GM18873 (cell line): ENCODE measurements around the gene RDH13.
"Not testable (repeated sequence)": the region's sequence is repeated elsewhere in the genome, so short reads cannot be mapped to it uniquely, and the experiment has no call there.

Experiments used
- ATAC-seq: cut with Tn5 transposase; IDR thresholded peaks from one replicate; pipeline ENCODE4 v1.9.1; 2021; ENCODE audit warnings: mild to moderate bottlenecking, moderate library complexity, moderate number of reproducible peaks; ENCODE audit not compliant: unreplicated experiment, low FRiP score

Gene RDH13

DNA sequence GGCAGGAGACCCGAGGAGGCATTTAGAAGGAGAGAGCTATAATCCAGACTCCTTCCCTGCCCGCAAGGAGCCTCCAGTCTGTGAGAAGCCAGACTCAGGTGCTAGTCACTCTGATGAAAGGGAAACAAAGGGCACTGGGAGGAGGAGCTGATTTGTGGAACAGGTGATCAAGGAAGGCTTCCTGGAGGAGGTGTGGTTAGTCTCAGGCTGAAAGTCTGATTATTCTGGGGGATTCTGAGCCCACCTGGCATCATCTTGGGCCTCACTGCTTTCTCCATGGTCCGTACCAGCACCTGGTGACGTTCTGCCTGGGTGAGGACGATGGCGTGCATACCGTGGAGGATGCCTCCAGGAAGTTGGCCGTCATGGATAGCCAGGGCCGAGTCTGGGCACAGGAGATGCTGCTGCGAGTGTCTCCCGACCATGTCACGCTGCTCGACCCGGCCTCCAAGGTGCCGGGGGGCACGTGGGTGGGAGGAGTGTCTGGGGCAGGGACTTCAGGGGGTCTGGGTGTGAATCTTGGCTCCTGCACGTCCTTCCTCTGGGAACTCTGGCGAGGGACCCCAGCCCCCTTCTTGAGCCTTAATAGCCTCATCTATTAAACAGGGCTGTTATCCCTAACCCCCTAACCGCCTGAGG is 16.6 kb upstream of the RDH13 start:
- ATAC-seq = no peak

DNA sequence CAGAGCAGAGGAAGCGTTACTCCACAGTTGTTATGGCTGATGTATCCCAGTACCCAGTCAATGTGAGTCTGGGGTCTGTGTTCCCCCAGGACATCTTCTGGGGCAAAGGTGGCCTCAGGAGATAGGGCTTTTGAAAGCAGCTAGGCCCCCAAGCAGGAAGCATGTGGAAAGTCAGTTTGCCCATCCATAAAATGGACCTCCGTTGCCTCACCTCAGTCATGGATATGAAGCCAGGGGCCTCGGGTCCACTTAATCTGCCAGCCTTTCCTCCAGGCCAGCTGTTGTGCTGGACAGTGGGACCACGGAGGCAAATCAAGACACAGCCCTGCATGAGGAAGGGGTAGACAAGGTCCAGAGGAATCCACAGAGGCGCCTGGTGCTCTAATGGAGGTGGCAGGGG is 16.0 kb upstream of the RDH13 start:
- no peak for ATAC-seq

DNA sequence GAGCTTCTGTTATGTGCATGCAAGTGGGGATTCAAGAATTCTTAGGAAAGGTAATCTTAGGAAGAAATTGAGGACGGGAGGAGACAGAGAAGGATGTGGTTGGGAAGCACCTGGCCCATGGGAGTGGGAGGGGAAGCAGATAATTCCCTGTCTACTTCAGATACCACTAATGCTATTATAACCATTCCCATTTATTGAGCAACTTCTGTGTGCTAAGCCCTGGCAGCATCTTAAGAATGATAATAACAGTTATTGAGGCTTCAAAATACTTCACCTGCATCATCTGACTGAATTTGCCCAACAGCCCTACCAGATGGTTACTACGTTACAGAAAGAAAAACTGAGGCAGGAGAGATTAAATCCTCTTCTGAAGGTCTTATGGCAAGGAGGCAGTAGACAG is 14.2 kb upstream of the RDH13 start:
- ATAC-seq = no peak

DNA sequence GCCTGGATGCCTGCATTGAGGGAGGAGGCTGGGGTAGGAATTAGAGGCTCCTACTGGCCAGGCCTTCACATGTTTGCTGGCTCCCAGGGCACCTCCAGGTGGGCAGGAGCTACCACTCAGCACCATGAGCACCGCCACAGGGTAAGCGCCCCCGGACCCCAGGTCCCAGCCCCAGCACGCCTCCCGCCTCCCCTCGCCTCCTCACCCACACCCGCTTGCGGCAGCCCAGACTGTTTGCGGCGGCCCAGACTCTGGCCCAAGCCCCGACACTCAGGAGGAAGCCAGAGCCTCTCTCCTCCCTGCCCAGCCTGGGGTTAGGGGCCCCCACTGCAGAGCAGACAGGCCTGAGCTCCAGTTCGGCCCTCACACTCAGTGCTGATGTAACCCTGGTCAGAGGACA is 13.4 kb upstream of the RDH13 start:
- ATAC-seq = no peak

DNA sequence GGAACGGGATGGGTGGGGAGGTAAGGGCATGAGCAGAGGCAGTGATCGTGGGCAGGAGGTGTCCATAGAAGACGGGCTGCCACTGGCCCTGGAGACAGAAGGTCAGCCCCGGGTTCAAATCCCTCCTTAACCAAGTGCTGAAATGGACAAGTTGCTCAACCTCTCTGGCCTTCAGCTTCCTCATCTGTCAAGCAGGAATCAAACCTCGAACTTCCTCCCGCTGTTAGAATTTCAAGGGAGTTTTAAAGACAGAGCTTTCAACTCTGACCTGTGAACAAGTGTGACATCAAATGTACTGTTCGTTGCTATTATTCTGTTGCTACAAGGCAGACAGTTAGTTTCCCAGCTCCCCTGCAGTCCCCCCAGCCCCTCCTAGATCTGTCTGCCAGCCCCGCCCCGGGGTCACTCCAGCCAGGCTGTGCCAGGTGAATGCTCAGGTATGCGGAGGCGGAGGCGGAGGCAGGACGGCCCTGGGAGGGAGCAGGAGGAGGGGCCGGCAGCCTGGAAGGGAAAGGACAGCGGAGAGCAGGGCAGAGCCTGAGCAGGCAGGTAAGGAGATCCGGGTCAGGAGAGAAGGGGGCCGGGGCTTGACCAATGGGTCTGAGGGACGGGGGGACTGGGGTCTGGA is 12.5 kb upstream of the RDH13 start, which contains the start of gene EPS8L1:
Gene EPS8L1, plus strand, starts transcription at position 499 of the 628 bp plus-strand sequence. CDS start 576 bp downstream, outside the sequence.
- no peak for ATAC-seq

DNA sequence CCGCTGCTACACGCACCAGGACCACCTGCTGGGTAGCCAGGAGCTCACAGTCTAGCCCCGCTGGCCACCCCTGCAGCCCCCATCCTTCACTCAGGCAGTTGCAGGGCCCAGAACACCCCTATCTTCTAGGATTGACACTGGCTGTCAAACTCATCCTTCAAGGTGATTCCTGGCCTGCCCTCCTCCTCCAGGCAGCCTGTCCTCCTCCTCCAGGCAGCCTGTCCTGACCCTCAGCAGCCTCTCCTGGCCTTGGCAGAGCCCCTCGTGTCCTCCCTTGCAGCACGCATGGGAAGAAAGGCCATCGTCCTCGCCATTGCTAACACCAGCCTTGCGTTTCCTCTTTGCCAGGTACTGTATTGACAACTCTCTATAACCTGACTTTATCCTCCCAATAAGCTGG is 9.0 kb upstream of the RDH13 start:
- no peak for ATAC-seq

DNA sequence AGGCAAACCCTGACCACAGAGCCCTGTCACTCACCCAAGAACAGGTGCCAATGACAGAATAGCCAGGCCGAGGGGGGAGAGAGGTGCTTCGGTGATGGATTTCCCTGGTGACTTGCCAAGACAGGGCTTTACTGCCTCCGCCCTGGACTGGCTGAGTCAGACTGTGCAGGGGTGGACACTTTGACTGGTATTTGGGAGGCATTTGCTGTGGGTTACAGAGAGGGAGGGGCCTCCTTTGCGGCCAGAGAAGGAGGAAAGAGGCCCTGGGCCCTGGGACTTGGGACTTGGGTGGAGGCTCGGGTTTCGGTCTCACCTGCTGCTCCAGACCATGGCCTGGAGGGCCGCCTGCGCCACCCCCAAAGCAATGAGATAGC is 8.2 kb upstream of the RDH13 start:
- no peak for ATAC-seq

DNA sequence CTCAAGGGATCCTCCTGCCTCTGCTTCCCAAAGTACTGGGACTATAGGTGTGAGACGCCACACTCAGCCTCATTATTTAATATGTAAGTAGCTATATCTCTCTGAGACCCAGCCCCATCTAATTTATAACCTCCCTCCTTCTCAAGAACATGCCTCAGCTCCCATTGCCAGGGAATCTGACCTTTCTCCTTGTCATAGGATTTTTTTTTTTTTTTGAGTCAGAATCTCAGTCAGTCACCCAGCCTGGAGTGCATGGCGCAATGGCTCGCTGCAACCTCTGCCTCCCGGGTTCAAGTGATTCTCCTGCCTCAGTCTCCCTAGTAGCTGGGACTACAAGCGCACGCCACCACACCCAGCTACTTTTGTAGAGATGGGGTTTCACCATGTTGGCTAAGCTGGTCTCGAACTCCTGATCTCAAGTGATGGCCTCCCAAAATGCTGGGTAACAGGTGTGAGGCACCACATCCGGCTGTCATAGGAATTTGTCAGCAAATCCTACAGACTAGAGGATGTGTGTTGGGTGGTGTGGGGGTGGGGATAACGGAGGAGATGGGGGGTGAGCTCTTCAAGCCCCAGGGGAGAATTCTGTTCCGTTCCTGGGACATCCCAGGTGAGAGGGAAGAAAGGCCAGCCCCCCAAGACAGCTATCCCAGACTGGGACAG is 7.6 kb upstream of the RDH13 start:
- ATAC-seq = no peak

DNA sequence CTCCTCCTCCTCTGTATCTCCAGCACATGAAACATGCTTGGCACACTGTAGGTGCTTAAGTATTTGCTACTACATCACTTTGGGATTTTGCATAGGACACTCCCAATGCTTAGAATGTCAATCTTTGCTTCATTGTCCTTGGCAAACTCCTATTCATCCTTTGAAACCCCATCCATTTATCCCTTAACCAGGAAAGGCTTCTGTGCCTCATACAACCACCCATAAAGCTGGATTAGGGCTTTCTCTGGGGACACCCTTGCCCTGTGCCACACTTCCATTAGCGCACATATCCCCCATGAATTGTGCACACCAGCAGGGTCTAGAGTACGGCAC is 6.9 kb upstream of the RDH13 start:
- ATAC-seq = no peak

DNA sequence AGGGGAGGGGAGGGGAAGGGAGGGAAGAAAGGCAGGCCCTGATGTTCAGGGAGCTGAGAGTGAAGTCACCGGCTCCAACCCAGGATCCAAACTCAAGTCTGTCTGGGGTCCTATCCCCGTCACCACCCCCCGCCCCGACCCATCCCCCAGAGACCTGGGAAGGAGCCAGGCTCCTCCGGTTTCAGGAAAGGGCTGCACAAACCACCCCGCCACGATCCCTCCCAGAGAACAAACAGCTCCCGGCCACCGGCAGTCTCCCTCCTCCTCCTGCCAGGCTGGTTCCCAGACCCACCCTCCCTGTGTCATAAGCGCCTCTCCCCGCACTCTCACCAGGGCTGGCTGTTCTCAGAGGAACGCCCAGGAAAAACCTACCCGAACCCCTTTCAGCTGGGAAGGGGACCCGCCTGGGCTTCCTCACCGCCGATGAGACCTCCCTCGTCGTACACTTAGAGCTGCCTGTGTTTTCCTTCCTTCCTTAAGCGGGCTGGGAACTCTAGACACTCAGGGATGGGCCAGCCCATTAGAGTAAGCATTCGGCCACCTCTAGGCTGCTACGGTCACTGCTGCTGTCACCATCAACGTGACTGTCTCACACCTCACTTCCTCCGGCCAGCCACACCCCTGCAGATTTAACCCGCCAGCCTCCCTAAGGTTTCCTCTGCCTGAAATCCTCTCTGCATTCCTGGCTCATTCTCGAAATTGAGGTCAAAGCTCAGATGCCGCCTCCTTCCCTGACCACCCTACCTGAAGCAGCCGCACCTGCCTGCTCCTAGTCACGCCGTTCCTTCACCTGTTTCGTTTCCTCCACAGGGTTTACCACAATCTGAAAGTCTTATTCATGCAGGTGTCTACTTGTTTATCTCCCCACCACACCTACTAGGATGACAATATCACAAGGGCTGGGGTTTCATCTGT is 6.3 kb upstream of the RDH13 start:
- no peak for ATAC-seq

DNA sequence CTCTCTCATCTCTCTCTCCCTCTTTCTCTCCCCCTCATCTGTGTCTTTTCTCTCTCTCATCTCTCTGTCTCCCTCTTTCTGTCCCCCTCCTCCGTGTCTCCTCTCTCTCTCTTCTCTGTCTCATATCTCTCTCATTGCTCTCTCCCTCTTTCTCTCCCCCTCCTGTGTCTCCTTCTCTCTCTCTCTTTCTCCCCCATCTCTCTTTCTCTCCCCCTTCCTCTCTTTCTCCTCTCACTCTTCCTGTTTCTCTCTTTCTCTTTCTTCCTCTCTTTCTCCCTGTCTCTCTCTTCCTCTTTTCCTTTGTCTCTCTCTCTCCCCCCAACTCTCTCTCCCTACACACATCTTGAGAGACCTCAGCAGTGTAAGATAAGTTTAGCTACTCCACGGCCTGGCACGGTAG is 4.9 kb upstream of the RDH13 start:
- no peak for ATAC-seq

DNA sequence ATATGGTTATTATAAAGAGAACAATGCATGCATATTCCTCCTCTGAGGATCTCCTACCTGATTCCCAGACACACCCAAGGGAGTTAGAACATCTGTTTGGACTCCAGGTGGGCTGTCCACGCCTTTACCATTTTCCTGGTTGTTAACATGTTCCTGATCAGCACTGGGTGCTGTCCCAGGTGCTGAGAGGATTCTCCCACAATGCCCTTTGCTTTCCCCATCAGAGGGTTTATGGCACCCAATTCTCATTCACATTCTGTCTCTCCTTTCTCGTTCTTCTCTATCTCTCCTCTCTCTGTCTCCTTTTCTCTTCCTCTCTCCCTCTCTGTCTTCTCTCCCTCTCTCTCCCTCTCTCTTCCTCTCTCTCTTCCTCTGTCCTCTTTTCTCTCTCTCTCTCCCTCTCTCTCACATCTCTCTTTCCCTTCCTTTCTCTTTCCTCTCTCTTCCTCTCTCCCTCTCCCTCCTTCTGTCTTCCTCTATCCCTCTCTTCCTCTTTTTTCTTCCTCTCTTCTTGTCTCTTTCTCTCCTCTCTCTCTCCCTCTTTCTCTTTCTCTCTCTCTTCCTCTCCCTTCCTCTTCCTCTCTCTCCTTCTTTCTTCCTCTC is 3.3 kb upstream of the RDH13 start:
- ATAC-seq = no peak

DNA sequence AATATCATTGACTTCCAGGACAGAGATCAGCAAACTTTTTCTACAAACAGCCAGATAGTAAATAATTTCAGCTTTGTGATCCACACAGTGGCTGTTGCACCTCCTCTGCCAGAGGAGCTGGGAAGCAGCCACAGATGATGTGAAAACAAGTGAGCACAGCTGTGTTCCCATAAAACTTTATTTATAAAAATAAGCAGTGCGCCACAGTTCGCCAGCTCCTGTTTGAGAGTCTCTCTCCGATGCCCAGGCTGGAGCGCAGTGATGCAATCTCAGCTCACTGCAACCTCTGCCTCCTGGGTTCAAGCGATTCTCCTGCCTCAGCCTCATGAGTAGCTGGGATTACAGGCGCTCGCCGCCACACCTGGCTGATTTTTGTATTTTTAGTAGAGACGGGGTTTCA is 2.6 kb upstream of the RDH13 start:
- not testable (repeated sequence) for ATAC-seq

DNA sequence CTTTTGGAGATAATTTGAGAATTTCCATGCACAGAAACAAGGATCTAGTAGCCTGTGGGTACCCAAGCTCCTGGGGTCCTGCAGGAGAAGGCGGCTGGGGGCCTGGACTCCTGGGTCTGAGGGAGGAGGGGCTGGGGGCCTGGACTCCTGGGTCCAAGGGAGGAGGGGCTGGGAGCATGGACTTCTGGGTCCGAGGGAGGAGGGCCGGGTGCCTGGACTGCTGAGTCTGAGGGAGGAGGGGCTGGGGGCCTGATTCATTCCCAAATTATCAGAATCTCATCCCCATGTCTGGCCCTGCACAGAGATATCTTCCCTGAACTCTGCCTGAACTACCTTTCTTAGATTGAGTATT is 520 bp upstream of the RDH13 start:
- no peak for ATAC-seq

DNA sequence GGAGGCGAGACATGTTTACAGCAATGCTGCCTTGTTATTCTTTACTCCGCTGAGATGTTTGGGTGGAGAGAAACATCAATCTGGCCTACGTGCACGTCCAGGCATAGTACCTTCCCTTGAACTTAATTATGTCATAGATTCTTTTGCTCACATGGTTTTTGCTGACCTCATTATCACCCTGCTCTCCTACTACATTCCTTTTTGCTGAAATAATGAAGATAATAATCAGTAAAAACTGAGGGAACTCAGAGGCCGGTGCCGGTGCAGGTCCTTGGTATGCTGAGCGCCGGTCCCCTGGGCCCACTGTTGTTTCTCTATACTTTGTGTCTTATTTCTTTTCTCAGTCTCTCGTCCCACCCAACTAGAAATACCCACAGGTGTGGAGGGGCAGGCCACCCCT is 2.7 kb downstream of the RDH13 start:
- not testable (repeated sequence) for ATAC-seq

DNA sequence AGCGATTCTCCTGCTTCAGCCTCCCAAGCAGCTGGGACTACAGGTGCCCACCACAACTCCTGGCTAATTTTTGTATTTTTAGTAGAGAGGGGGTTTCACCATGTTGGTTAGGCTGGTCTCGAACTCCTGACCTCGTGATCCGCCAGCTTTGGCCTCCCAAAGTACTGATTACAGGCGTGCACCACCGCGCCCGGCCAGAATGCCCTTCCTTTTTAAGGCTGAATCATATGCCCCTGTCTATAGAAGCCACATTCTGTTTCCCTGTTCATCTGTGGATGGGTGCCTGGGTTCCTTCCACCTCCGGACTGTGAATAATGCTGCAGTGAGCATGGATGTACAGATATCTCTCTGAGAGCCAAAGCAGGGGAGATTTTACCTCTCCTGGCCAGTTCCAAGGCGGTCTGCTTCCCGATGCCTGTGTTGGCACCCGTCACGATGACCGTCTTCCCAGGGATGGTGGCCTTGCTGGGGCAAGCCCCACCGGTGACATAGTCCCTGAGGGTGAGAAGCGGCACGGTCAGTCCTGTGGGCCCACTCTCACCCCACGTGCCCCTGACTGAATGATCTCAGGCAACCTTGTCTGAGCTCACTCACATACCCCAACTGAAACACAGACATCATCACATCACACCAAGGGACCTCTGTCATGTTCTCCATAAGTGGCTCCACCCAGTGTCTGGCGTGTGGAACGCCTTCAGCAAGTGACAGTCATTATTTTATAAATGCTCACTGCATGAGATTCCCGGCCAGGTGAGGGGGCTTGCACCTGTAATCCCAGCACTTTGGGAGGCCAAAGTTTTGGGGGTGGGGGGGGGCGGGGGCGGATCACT is 4.0 kb downstream of the RDH13 start:
- no peak for ATAC-seq

DNA sequence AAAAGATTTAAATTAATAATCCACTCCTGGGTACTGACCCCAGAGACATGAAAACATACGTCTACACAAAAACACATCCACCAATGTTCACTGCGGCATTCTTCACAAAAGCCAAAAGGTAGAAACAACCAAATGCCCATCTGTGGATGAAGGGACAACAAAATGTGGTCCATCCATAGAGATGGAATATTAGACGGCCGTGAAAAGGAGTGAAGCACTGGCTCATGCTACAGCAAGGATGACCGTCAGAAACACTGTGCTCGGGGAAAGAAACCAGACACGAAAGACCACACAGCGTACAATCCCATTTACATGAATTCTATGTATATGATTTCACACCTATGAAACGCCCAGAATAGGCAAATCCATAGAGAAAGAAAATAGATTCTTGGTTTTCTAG is 6.1 kb downstream of the RDH13 start:
- no peak for ATAC-seq

DNA sequence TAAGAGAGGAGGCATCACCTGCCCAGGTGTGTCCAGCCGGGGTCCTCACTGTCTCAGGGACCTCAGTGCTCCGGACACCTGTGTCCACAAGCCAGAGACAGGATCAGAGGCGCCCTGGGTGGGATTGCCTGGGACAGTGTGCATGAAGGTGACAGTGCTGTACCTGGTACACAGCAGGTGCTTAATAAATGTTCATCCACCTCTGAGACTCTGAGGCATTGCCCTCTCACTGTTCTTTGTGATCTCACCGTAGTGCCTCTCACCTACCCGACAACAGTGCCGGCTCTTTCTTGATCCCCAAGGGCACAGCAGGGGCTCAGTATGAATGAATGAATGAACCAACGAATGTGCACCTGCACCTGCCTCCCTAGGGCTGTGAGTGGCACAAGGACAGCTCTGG is 9.2 kb downstream of the RDH13 start:
- ATAC-seq = no peak

DNA sequence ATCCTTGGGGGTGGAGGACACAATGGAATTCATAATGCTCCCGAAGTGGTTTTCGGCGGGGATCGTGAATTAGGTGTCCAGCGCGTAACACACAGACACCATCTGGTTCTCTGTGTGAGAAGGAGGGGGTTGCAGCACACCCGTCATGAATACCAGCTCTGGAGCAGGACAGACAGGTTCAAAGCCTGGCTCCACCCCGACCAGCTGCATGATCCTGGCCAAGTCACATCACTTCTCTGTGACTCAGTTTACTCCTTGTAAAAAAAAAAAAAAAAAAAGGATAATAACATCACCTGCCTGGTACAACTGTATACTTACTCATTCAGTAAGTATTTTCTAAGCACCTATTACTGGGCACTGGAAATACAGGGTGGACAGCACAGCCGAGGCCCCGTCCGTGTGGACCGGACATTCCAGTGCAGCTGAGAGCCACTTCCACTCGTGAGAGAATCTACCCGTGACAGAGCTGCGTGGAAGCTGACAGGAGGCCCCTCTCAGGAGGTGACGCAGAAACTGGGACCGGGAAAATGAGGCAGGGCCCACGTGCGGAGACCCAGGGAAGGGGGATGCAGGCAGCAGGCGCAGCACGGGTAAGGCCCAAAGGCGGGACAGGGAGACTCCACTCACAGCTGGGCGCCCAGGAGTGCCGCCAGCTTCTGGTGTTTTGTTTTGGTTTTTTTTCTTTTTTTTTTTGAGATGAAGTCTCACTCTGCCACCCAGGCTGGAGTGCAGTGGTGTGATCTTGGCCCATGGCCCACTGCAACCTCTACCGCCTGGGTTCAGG is 12.0 kb downstream of the RDH13 start:
- no peak for ATAC-seq
